H1 (cell line): ENCODE data around the gene SLC51B. TPM values are rescaled to one million over a fixed set of nuclear protein-coding genes. Genes with fewer than 3 reads are reported as not detected.
A peak's percentile ranks its signal among the peaks of the same experiment; 100 is the strongest.

ENCODE experiments used
- CTCF ChIA-PET: fragments of 300-600 bp; sonication (Branson Sonifier 250); formaldehyde crosslinking; loops from one replicate; lab custom pipeline; 2021; ENCODE audit not compliant: partially characterized antibody; lab: Charles Lee
- POLR2A ChIA-PET: fragments of 300-600 bp; sonication (Branson Sonifier 250); formaldehyde crosslinking; loops from one replicate; lab custom pipeline; 2021; ENCODE audit warnings: inconsistent platforms; ENCODE audit not compliant: partially characterized antibody; lab: Charles Lee
- DNase-seq, 2 experiments: peaks; one replicate each; pipeline versions ENCODE4 v3.0.0 to v3.0.0-alpha.2; 2010 to 2022; ENCODE audit warnings: low spot score in 2 of 2, low read depth in 1 of 2, mixed read lengths in 1 of 2
- FAIRE-seq: peaks from 2 replicates; lab custom pipeline; 2011; peaks lifted over from hg19 to GRCh38; lab: Jason Lieb, UNC
- H2AFZ ChIP-seq: 2 replicates; pipeline ENCODE4 v1.8.1; 2012; ENCODE audit warnings: low read length, inconsistent platforms
- H2AK5ac ChIP-seq: 2 replicates; pipeline ENCODE4 v1.6.1; 2013; ENCODE audit warnings: low read depth, low read length
- H2BK120ac ChIP-seq: replicated peaks from 2 replicates; pipeline ENCODE3; 2013; ENCODE audit warnings: low read depth, low read length, inconsistent platforms
- H2BK12ac ChIP-seq: 2 replicates; pipeline ENCODE4 v1.6.1; 2013; ENCODE audit warnings: low read depth, low read length
- H2BK15ac ChIP-seq: 2 replicates; pipeline ENCODE4 v1.6.1; 2013; ENCODE audit warnings: low read length
- H2BK20ac ChIP-seq: 2 replicates; pipeline ENCODE4 v1.6.1; 2013; ENCODE audit warnings: low read length
- H2BK5ac ChIP-seq: 2 replicates; pipeline ENCODE4 v1.6.1; 2013; ENCODE audit warnings: low read depth, low read length
- H3K14ac ChIP-seq: 2 replicates; pipeline ENCODE4 v1.6.1; 2013; ENCODE audit warnings: inconsistent platforms; ENCODE audit not compliant: insufficient read length
- H3K18ac ChIP-seq: 2 replicates; pipeline ENCODE4 v1.6.1; 2013; ENCODE audit warnings: low read length; ENCODE audit errors: extremely low read depth
- H3K23ac ChIP-seq: 2 replicates; pipeline ENCODE4 v1.6.1; 2013; ENCODE audit warnings: inconsistent platforms; ENCODE audit not compliant: insufficient read length
- H3K23me2 ChIP-seq: 2 replicates; pipeline ENCODE4 v1.6.1; 2013; ENCODE audit warnings: low read depth, low read length
- H3K27ac ChIP-seq: 2 replicates; pipeline ENCODE4 v1.6.1; 2011; ENCODE audit warnings: low read depth, low read length, inconsistent platforms
- H3K27me3 ChIP-seq, 4 experiments: replicated peaks in 1 of 4; 1 replicate in 1 of 4; 2 replicates in 3 of 4; pipeline versions ENCODE4 v1.6.1 to v1.8.1; 2011 to 2013; ENCODE audit warnings: low read length in 3 of 4, mild to moderate bottlenecking in 3 of 4, inconsistent platforms in 2 of 4, mixed read lengths in 2 of 4, moderate library complexity in 1 of 4; ENCODE audit not compliant: control insufficient read depth in 3 of 4, insufficient read depth in 3 of 4; ENCODE audit errors: extremely low read depth in 1 of 4
- H3K36me3 ChIP-seq, 4 experiments: 2 replicates each; pipeline versions ENCODE4 v1.6.1 to v1.8.1; 2011 to 2013; ENCODE audit warnings: mild to moderate bottlenecking in 4 of 4, low read length in 3 of 4, moderate library complexity in 2 of 4, control low read depth in 1 of 4, inconsistent platforms in 1 of 4; ENCODE audit not compliant: insufficient read depth in 4 of 4, control insufficient read depth in 2 of 4
- H3K4ac ChIP-seq: replicated peaks from 2 replicates; pipeline ENCODE3; 2013; ENCODE audit warnings: low read length, low read depth, mixed read lengths, inconsistent platforms; ENCODE audit not compliant: insufficient read length
- H3K4me1 ChIP-seq, 4 experiments: replicated peaks in 1 of 4; 1 replicate in 1 of 4; 2 replicates in 3 of 4; pipeline versions ENCODE4 v1.6.1 to v1.8.1; 2011 to 2013; ENCODE audit warnings: low read length in 3 of 4, inconsistent platforms in 2 of 4, mixed read lengths in 1 of 4; ENCODE audit not compliant: insufficient read depth in 4 of 4, control insufficient read depth in 3 of 4
- H3K4me2 ChIP-seq, 2 experiments: 2 replicates each; pipeline versions ENCODE4 v1.6.1 to v1.8.1; 2011 to 2013; ENCODE audit warnings: low read depth in 2 of 2, low read length in 2 of 2, control low read depth in 1 of 2, inconsistent platforms in 1 of 2, mild to moderate bottlenecking in 1 of 2; ENCODE audit not compliant: insufficient read depth in 1 of 2
- H3K4me3 ChIP-seq, 4 experiments: fragments of 200-600, 300-600 bp in 1 of 4; sonication (generic), shearing (Covaris generic), sonication (Bioruptor Twin) in 1 of 4; 2 replicates each; pipeline versions ENCODE4 v1.5.1 to v1.8.1; 2011 to 2016; ENCODE audit warnings: low read length in 4 of 4, low read depth in 3 of 4, control low read depth in 2 of 4, inconsistent platforms in 2 of 4, mild to moderate bottlenecking in 2 of 4, mixed read lengths in 1 of 4, moderate library complexity in 1 of 4; ENCODE audit not compliant: insufficient read depth in 2 of 4; ENCODE audit errors: extremely low read depth in 1 of 4
- H3K56ac ChIP-seq: replicated peaks from 2 replicates; pipeline ENCODE3; 2013; ENCODE audit warnings: low read depth, mild to moderate bottlenecking, mixed read lengths, low read length, inconsistent platforms; ENCODE audit not compliant: insufficient read length
- H3K79me1 ChIP-seq: 2 replicates; pipeline ENCODE4 v1.6.1; 2013; ENCODE audit warnings: low read depth, low read length, control low read depth
- H3K79me2 ChIP-seq, 2 experiments: 2 replicates each; pipeline versions ENCODE4 v1.6.1 to v1.8.1; 2012 to 2013; ENCODE audit warnings: low read length in 2 of 2, mild to moderate bottlenecking in 2 of 2, inconsistent platforms in 1 of 2; ENCODE audit not compliant: insufficient read depth in 2 of 2, control insufficient read depth in 1 of 2
- H3K9ac ChIP-seq, 4 experiments: replicated peaks in 1 of 4; 1 replicate in 1 of 4; 2 replicates in 3 of 4; pipeline versions ENCODE4 v1.6.1 to v1.8.1; 2011 to 2013; ENCODE audit warnings: low read depth in 3 of 4, low read length in 3 of 4, control low read depth in 2 of 4, mild to moderate bottlenecking in 2 of 4, moderate library complexity in 2 of 4, inconsistent platforms in 1 of 4; ENCODE audit errors: extremely low read depth in 1 of 4
- H3K9me3 ChIP-seq, 2 experiments: 2 replicates each; pipeline versions ENCODE4 v1.6.1 to v1.8.1; 2012 to 2013; ENCODE audit warnings: mild to moderate bottlenecking in 2 of 2, moderate library complexity in 2 of 2, control low read depth in 1 of 2, inconsistent platforms in 1 of 2, low read depth in 1 of 2, low read length in 1 of 2, mixed read lengths in 1 of 2; ENCODE audit not compliant: insufficient read depth in 2 of 2
- H4K20me1 ChIP-seq, 2 experiments: replicated peaks in 1 of 2; 2 replicates each; pipeline versions ENCODE3 to v1.8.1; 2011 to 2013; ENCODE audit warnings: inconsistent platforms in 2 of 2, low read length in 2 of 2, mild to moderate bottlenecking in 1 of 2; ENCODE audit not compliant: insufficient read depth in 2 of 2, control insufficient read depth in 1 of 2
- H4K5ac ChIP-seq: 2 replicates; pipeline ENCODE4 v1.6.1; 2013; ENCODE audit warnings: low read length, low read depth, mixed read lengths, inconsistent platforms; ENCODE audit not compliant: insufficient read length
- H4K8ac ChIP-seq: 2 replicates; pipeline ENCODE4 v1.8.0; 2013; ENCODE audit warnings: mild to moderate bottlenecking, moderate library complexity, low read length, inconsistent platforms; ENCODE audit not compliant: insufficient read depth; ENCODE audit errors: extremely low read depth
- H4K91ac ChIP-seq: replicated peaks from 2 replicates; pipeline ENCODE3; 2013; ENCODE audit warnings: low read length, mixed read lengths, inconsistent platforms; ENCODE audit not compliant: insufficient read length
- ASH2L ChIP-seq: fragments of 200-600, 300-600 bp; sonication (generic); IDR thresholded peaks from one replicate; pipeline ENCODE4 v1.7.1; 2017; ENCODE audit warnings: low read length
- KDM4A ChIP-seq: IDR thresholded peaks from one replicate; pipeline ENCODE4 v1.7.1; 2012; ENCODE audit warnings: low read depth, mild to moderate bottlenecking, moderate library complexity, low read length, inconsistent platforms; ENCODE audit not compliant: severe bottlenecking
- PHF8 ChIP-seq: fragments of 200-600 bp; sonication (generic); conservative IDR thresholded peaks from 2 replicates; pipeline ENCODE4 v1.7.1; 2012; ENCODE audit warnings: low read depth, mild to moderate bottlenecking, inconsistent platforms, low read length, moderate library complexity
- POLR2AphosphoS5 ChIP-seq: IDR thresholded peaks from 2 replicates; pipeline ENCODE4 v1.6.1; 2011; ENCODE audit warnings: low read depth, low read length
- POU5F1 ChIP-seq: IDR thresholded peaks from 2 replicates; pipeline ENCODE4 v1.6.1; 2011; ENCODE audit warnings: low read depth, mild to moderate bottlenecking, low read length, moderate library complexity
- SP2 ChIP-seq: IDR thresholded peaks from 2 replicates; pipeline ENCODE4 v1.6.1; 2012; ENCODE audit warnings: mild to moderate bottlenecking, low read length, inconsistent platforms
- TAF1 ChIP-seq: IDR thresholded peaks from 2 replicates; pipeline ENCODE4 v1.6.1; 2011; ENCODE audit warnings: mild to moderate bottlenecking, low read depth, low read length
- TCF12 ChIP-seq: IDR thresholded peaks from 2 replicates; pipeline ENCODE4 v1.6.1; 2011; ENCODE audit warnings: low read depth, mild to moderate bottlenecking, low read length
- WGBS, 2 experiments: shearing (Covaris generic) in 1 of 2; methylation state at CpG; one replicate each; pipeline versions ENCODE4 v1.1.6 to v1.1.7; 2013 to 2015; ENCODE audit warnings: low lambda C conversion rate in 2 of 2, mixed read lengths in 2 of 2, inconsistent platforms in 1 of 2, low coverage in 1 of 2, missing lambda C conversion rate in 1 of 2; ENCODE audit not compliant: insufficient replicate concordance in 2 of 2, insufficient coverage in 1 of 2, insufficient read length in 1 of 2; ENCODE audit errors: extremely low coverage in 1 of 2, missing lambda C conversion rate in 1 of 2; 5-methylcytosine and 5-hydroxymethylcytosine counted together
- polyA plus RNA-seq, 7 experiments: library from polyadenylated mRNA; depleted of rRNA in 3 of 7; stranded (reverse) in 5 of 7; unstranded in 2 of 7; fragments of >200 nt in 5 of 7; fragments of 200-250 nt in 2 of 7; gene quantifications; 1 replicate in 5 of 7; 2 replicates in 1 of 7; 4 replicates in 1 of 7; pipeline versions ENCODE4 v1.2.1 to v1.2.3, GENCODE V29; 2011 to 2013; ENCODE audit warnings: missing spikeins in 2 of 7, mixed read lengths in 2 of 7
- total RNA-seq: library from RNA; stranded (reverse); fragmentation: NEBNext Ultra II Directional; extraction: Animal tissue kit (Norgen Biotek cat#: 25700); gene quantifications from 2 replicates; pipeline ENCODE4 v1.2.1, GENCODE V29; 2021
- TF ChIP-seq, protein P1 (sequence below): IDR thresholded peaks from 2 replicates; pipeline ENCODE4 v1.6.1; 2012; ENCODE audit warnings: inconsistent platforms
- TF ChIP-seq, protein P2 (sequence below): IDR thresholded peaks from 2 replicates; pipeline ENCODE4 v1.6.1; 2011; ENCODE audit warnings: low read depth, mild to moderate bottlenecking, low read length; ENCODE audit not compliant: insufficient read depth

Gene SLC51B
- total and polyA plus RNA-seq, 2 of the 8 experiments (the other 6 are each of a cell fraction or from before 2014, with no cell fraction given) = not detected

GRCh38 chr15:65067645-65068402 lies 22.6 kb downstream of the SLC51B start, which contains the start of gene RASL12:
TSS of gene RASL12 (minus strand) at chr15:65067991. CDS start at chr15:65067835, 156 bp downstream.
- peak within 1 kb of the TSS; percentile 43 to 71 (median 53) for H3K4me3 ChIP-seq
- TF ChIP-seq, protein P1, sequence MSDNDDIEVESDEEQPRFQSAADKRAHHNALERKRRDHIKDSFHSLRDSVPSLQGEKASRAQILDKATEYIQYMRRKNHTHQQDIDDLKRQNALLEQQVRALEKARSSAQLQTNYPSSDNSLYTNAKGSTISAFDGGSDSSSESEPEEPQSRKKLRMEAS = 0 out of 2 replicates have a peak, but pooled peaks have one; percentile 6
- TF ChIP-seq TAF1 (peak; percentile 13; the same call in 1 of the 2 replicates), PHF8 (peak; percentile 41; the same call in 1 of the 2 replicates), POLR2AphosphoS5 (no peak), TCF12 (no peak), ASH2L (peak; percentile 46), SP2 (no peak), KDM4A (peak; percentile 81), POU5F1 (no peak)
- TF ChIP-seq, protein P2, sequence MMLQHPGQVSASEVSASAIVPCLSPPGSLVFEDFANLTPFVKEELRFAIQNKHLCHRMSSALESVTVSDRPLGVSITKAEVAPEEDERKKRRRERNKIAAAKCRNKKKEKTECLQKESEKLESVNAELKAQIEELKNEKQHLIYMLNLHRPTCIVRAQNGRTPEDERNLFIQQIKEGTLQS = no peak

More at GRCh38 chr15:65067645-65068402, 22.6 kb downstream of the SLC51B start, which contains the start of gene RASL12:
- Histone ChIP-seq H3K18ac (peak within 1 kb of the TSS; percentile 91), H2BK120ac (peak within 1 kb of the TSS; percentile 41), H3K36me3 (no peaks in the 10 kb centered on the region), H3K4me2 (peak within 1 kb of the TSS; percentile 82 to 90), H3K27ac (no peak within 1 kb of the TSS), H2AK5ac (no peak within 1 kb of the TSS; the same call in 1 of the 2 replicates), H3K79me2 (no peaks in the 10 kb centered on the region; a peak in 1 of 4 replicates), H4K8ac (peak within 1 kb of the TSS; percentile 58), H3K56ac (no peak within 1 kb of the TSS), H3K4me1 (peaks cover 5 to 19% (median 7%) of the 10 kb centered on the region in 4 experiments), H4K91ac (peak within 1 kb of the TSS; percentile 71), H2BK20ac (peak within 1 kb of the TSS; percentile 61; the same call in 1 of the 2 replicates), H2BK12ac (peak within 1 kb of the TSS; percentile 92; the same call in 1 of the 2 replicates), H3K9me3 (peaks cover 0 to 3% of the 10 kb centered on the region in 2 experiments; a peak in 1 of 4 replicates), H2AFZ (no peak within 1 kb of the TSS), H3K23ac (no peak within 1 kb of the TSS), H4K5ac (peak within 1 kb of the TSS; percentile 1), H3K4ac (no peak within 1 kb of the TSS), H3K79me1 (peaks cover 3% of the 10 kb centered on the region; the same call in 1 of the 2 replicates), H3K23me2 (peaks cover 6% of the 10 kb centered on the region; the same call in 1 of the 2 replicates), H2BK15ac (peak within 1 kb of the TSS; percentile 89), H3K27me3 (peaks cover 0 to 6% (median 1%) of the 10 kb centered on the region in 4 experiments; a peak in 3 of 7 replicates), H3K14ac (no peak within 1 kb of the TSS), H3K9ac (peak within 1 kb of the TSS in 3 of 4 experiments; percentile 29 to 58 (median 40); a peak in 4 of 7 replicates), H2BK5ac (peak within 1 kb of the TSS; percentile 75; the same call in 1 of the 2 replicates), H4K20me1 (no peaks in the 10 kb centered on the region)
- peak in 1 of 2 experiments; percentile 78 for DNase-seq
- FAIRE-seq = no peak
- CTCF ChIA-PET = interaction anchor here (0.9 to 33.2 kb wide), 10 partner anchors 6 to 1835 kb away, joined by 3 to 1213 read pairs (median 8); partner anchors contain the start of genes KBTBD13, RASL12 and SLC51B
- WGBS, 2 experiments = 1% methylated on average over 6 of the region's 66 CpGs; no CpG with 5 or more reads in 1 of the 2 experiments
- POLR2A ChIA-PET = interaction anchor here (0.7 to 8.0 kb wide), 9 partner anchors 9 to 237 kb away, joined by 3 to 93 read pairs (median 4); partner anchors contain the start of genes KBTBD13 and RNU5B-1
